GM12872 (cell line): Measurements from ENCODE around the gene COX6B2.

Source experiments
- CTCF ChIP-seq: IDR thresholded peaks from 3 replicates; pipeline ENCODE4 v1.5.1; 2011; ENCODE audit warnings: low read depth, mild to moderate bottlenecking, low read length, moderate library complexity; ENCODE audit not compliant: insufficient read depth

The COX6B2 gene

GRCh38 chr19:55339889-55340783 is 14.4 kb downstream of the COX6B2 start:
- TF ChIP-seq CTCF: no peak

GRCh38 chr19:55339105-55339888 is 15.2 kb downstream of the COX6B2 start, which contains the start of gene KMT5C:
Gene KMT5C (plus strand): TSS chr19:55339876. CDS start chr19:55341937, 2,061 bp downstream.
- TF ChIP-seq CTCF: no peak

DNA sequence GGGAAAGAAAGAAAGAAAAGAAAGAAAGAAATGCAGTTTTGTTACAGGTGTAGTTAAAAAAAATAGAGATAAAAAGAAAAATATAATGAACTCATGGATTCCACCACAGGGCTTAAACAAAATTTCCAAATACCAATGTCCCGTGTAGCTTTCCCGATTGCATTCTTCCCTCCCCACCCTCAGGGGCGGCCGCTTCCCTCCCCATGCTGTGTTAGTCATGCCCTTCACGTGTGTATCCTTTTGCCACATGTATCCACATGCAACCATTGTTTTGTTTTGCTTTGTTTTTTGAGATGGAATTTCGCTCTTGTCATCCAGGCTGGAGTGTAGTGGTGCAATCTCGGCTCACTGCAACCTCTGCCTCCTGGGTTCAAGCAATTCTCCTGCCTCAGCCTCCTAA is 18.4 kb downstream of the COX6B2 start:
- TF ChIP-seq CTCF: no peak

DNA sequence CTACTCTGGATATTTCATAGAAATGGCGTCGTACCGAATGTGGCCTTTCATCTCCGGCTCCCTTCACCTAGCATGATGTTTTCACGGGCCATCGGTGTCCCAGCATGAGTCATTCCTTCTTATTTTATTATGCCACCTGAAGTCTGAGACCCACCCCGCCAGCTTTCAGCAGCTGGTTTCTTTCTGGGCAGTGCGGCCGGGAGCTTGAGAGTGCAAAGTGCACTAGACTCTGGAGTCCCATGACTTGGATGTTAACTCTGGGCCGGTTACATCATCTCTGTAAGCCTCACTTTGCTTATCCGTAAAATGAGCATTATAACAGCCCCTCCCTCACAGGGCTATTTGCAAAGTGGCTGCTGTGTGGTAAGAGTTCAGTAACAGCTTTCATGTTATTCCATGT is 20.6 kb downstream of the COX6B2 start:
- no peak for TF ChIP-seq CTCF

DNA sequence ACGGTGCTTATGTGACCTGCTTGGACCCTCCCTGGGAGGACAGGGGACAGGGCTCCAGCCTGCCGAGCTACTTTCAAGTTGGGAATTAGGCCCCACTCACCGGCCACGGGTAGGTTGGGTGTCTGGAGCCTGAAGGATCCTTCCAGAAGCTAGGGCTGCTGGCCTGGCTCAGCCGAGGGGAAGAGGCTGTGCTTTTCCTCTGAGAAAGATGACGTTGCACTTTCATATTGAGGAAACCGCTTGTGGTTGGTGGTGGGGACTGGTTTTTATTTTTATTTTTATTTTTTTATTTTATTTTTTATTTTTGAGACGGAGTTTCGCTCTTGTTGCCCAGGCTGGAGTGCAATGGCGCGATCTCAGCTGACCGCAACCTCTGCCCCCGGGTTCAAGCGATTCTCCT is 29.3 kb downstream of the COX6B2 start, which contains the start of gene TMEM150B:
TSS of gene TMEM150B (minus strand) at position 170 of the 400 bp plus-strand sequence. CDS start 4,305 bp downstream, outside the sequence.
- no peak for TF ChIP-seq CTCF

- no peak for TF ChIP-seq CTCF
These were observed 29.9 kb downstream of the COX6B2 start for GRCh38 chr19:55324662-55325061.

DNA sequence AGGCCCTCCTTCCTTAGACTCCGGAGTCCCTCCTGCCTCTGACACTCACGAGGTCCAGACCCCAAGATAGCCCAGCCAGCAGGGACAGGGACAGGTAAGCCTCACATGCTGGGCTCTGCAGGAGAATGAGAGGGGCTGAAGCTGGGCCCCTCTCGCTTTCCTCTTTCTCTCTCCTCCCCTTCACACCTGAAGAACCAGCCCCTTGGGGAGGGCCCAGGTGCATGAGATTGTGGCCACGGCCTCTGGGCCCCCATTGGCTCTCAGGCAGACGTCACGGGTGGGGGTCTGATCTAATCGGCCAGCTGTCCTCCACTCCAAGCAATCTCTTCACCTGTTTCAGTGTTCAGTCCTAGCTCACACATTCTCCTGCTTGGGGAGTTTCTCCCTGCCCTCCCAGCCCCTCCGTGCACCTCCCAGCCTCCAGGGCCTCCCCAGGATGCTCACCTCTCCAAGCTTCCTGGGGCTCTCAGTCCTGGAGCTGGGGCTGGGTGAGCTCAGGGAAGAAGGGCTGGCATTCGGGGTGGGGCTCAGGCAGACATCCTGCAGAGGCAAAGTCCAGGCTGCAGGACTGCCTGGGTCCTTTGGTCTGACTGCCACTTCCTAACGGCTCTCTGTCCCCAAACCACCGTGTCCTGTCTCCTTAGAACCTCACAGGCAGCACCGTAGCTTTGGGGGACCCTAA is 32.2 kb downstream of the COX6B2 start:
- no peak for TF ChIP-seq CTCF
